GM12801 (cell line): Measurements from ENCODE around the gene CBLB.

Experiments used
- TF ChIP-seq, protein P1 (sequence below): IDR thresholded peaks from one replicate; pipeline ENCODE4 v1.5.1; 2011; ENCODE audit warnings: control low read depth; ENCODE audit not compliant: insufficient read length; ENCODE audit errors: extremely low read depth

Gene CBLB

DNA sequence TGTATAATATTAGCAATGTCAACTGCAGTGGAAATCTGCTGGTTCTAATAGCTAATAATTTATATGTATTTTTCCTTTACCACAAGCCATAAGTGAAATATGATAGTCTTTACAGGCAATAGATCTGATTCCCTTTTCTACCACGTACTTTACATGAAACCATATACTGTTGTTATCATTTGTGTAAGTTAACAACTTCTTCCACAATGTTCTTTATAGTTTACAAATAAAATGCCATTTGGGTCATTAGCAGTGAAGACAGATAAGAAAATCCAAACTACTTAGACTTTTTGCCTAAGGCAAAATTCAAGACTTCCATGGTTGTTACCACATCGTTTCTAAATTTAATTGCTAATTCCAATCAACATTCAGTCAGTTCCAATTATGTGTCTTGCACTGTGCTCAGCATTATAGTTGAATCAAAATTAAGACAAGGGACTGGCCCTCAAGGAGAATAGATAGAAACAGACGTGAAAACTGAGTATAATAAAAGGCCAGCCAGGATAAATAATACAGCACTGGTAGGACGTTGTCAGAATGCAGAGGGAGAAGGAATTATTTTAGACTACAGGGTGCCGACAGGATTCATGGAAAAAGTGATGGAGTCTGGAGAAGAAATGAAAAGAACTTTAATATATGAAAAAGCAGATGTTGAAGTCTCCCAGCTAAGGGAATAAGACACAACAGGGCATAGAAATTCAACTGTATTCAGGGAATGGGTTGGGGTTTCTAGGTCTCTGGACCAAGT is 252.3 kb downstream of the CBLB start:
- TF ChIP-seq, protein P1, sequence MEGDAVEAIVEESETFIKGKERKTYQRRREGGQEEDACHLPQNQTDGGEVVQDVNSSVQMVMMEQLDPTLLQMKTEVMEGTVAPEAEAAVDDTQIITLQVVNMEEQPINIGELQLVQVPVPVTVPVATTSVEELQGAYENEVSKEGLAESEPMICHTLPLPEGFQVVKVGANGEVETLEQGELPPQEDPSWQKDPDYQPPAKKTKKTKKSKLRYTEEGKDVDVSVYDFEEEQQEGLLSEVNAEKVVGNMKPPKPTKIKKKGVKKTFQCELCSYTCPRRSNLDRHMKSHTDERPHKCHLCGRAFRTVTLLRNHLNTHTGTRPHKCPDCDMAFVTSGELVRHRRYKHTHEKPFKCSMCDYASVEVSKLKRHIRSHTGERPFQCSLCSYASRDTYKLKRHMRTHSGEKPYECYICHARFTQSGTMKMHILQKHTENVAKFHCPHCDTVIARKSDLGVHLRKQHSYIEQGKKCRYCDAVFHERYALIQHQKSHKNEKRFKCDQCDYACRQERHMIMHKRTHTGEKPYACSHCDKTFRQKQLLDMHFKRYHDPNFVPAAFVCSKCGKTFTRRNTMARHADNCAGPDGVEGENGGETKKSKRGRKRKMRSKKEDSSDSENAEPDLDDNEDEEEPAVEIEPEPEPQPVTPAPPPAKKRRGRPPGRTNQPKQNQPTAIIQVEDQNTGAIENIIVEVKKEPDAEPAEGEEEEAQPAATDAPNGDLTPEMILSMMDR: no peak

DNA sequence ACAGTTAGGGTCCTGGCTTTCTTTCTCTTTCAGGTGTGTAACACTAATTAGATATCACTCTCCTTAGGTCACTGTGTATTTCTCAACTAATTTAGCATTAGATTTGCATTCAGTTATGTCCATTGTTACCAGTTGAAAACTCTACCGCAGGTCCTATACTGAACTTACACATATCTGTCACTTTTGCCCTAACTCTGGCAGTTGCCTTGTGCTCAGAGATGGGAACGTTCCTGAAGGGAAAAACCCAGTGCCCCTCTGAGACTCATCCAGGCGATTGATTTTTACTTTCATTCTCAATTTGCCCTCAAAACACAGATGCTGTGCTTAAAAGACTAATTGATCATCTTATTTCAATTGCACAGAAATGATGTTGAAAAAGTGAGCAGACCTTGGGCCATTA is 253.0 kb downstream of the CBLB start:
- TF ChIP-seq, protein P1: no peak

DNA sequence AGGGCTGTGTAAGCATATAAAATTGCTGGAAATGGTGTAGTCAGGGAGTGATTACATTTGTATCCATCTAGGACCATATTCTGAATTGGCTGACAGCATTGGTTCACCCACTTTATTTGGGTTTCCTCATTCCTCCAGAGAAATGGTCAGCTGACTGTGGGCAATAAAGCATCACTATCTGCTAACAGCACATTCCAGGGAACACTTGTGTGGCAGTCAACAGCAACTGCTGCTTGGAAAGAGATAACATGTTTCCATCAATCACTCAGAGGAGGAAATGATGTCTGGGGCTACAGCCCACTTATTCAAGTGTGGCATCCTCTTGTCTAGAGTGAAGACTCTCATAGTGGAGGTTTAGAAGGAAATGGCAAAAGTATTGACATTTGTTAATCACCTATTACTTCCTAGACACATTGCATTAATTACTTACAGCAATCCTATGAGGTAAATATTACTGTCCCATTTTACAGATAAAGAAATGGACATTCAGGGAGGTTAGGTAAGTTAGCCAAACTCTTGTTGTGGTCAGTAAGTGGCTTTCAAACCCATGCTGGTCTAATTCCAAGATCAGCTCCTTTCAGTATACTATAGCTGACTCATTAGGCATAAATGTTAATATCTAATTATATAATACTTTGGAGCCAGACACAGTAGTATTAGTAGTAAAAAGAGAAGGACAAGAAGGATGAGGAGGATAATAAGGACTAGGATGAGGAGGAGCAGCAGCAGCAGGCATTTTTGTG is 254.4 kb downstream of the CBLB start:
- TF ChIP-seq, protein P1: no peak

DNA sequence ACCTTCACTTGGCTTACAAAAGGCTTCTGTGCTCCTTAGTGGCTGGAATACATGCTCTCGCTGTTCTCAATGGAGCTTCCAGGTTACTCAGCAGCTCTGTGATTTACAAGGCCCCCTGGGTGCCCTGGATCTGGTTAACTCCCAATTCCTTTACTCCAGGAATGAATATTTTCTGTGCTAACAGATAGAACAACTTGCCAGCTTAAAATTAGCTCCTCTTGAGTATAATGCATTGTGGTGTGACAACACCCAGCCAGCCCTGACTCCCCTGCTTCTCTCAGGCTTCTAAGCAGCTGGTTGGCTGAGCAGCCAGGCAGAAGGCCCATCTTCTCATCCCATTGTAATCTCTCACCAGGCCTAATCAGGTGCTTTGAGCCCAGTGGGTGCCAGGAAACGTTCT is 255.7 kb downstream of the CBLB start:
- TF ChIP-seq, protein P1: no peak

DNA sequence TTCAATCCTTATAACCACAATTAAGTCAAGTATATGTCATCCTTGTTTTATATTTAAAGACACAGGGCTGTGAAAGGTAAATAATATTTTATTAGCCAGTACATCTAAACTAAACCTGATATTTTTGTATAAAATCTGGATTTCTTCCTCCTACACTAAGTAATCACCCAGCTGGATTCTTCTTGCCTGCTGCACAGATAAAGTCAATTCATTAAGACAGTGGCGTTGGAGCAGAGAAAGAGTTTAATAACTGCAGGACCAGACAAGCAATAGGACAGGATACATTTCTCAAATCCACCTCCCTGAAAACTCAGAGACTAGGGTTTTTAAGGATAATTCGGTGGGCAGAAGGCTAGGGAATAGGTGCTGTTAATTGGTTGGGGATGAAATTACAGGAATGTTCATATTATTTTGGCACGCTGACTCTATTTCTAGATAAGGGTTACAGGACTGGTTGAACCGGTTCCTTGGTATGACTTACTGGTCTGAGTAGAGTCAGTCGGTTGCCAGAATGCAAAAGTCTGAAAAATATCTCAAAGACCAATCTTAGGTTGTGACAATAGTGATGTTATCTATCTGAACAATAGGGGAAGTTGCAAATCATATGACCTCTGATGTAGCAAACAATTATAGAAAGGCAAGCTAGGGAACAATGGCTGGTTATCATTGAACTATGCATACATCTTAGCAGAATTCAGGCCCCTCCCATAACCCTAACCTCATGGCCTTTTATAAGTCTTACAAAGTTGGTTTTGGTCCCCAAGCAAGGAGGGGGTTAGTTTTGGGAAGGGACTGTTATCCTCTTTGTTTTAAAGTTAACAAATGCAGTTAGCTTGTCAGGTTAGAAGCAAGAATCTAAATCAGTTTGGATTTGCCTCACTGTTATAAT is 257.3 kb downstream of the CBLB start:
- TF ChIP-seq, protein P1: no peak

DNA sequence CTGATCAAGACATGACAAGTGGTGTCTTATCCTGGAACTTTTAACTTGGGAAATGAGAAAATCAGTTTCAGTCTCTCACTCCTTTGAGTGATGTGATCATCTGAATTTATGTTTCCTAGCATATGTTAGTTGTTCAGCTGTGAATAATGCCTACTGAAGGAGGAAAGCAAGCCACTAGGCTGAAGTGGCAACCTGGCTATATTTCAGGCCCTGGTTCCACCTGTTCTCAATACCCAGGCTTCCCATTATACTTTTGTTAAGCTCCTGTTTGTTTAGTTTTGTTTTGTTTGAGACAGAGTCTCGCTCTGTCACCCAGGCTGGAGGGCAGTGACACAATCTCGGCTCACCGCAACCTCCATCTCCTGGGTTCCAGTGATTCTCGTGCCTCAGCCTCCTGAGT is 258.3 kb downstream of the CBLB start:
- TF ChIP-seq, protein P1: no peak

DNA sequence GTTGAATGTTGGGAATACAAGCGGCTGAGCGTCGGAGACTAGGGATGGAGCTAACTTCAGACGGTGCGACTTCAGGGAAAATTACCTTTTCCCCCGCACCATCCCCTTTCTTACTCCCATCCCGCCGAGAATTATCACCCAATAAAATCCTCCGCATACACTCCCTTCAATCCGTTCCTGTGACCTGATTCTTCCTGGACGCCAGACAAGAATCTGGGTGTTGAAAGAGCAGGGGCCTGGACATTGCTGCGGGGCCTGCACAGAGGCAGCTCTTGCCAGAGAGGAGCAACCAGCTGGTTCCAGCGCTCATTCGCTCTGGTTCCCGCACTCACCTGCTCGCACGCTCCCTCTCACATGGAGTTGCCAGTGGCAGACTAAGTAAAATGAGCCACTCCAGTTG is 260.2 kb downstream of the CBLB start:
- TF ChIP-seq, protein P1: no peak
